Measurements from ENCODE around the gene TSPAN9.

- TF ChIP-seq CTCF (IDR thresholded peaks at IDR 0.05) (no peak), EP300 (IDR thresholded peaks at IDR 0.05) (no peak), POLR2A (IDR thresholded peaks at IDR 0.05) (no peak)
Observed at GRCh38 chr12:3142386-3142785, 65.2 kb downstream of the TSPAN9 start.

Data from tibial nerve (tissue), 4 donors.